Body of pancreas (tissue), 4 donors: Measurements from ENCODE around the gene SLC25A30.
"Not testable (repeated sequence)": the region's sequence is repeated elsewhere in the genome, so short reads cannot be mapped to it uniquely, and the experiment has no call there.

Experiments used
- CTCF ChIP-seq, 7 experiments: fragments of 450-650 bp in 4 of 7; fragments of 200-600 bp in 3 of 7; sonication (generic) in 3 of 7; IDR thresholded peaks; one replicate each; pipeline ENCODE4 v1.5.1; 2016 to 2019; ENCODE audit warnings: antibody characterized with exemption in 7 of 7
- POLR2A ChIP-seq, 3 donors: fragments of 450-650 bp; IDR thresholded peaks; one replicate each; pipeline ENCODE4 v1.6.1; 2016; ENCODE audit warnings: antibody characterized with exemption in 3 of 3, mild to moderate bottlenecking in 2 of 3

DNA sequence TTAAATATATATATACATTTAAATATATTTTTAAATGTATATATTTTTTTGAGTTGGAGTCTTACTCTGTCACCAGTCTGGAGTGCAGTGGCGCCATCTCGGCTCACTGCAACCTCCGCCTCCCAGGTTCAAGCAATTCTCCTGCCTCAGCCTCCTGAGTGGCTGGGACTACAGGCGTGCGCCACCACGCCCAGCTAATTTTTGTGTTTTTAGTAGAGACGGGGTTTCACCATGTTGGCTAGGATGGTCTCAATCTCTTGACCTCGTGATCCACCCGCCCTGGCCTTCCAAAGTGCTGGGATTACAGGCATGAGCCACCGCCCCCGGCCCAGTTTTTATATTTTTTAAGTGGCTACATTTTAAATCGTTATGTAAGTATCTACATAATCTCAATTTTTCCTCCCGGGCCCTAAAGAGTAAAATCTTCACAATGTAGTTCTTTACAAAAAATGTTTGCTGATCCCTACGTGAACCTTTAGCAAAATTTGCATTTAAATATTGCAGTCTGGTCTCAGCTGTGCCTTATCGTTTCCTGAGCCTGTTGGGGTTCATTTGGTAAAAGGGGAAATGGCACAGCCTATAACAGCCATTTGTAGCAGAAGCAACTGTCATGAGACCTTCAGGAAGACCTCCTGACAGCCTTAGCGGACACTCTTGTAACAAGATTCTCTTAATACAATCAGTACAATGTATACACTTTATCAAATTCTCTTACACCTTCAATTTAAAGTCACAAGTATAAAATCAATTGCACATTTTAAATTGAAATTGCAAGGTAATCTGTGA, 8.1 kb upstream of the SLC25A30 start:
- TF ChIP-seq CTCF, POLR2A (IDR thresholded peaks at IDR 0.05): not testable (repeated sequence)
